Measurements from ENCODE around the gene CCDC13. TPM values are rescaled to one million over a fixed set of nuclear protein-coding genes. Genes with fewer than 3 reads are reported as not detected.

The CCDC13 gene
- total RNA-seq, 1 experiment from 2014 or later = 0.79 TPM

- TF ChIP-seq, protein P1, sequence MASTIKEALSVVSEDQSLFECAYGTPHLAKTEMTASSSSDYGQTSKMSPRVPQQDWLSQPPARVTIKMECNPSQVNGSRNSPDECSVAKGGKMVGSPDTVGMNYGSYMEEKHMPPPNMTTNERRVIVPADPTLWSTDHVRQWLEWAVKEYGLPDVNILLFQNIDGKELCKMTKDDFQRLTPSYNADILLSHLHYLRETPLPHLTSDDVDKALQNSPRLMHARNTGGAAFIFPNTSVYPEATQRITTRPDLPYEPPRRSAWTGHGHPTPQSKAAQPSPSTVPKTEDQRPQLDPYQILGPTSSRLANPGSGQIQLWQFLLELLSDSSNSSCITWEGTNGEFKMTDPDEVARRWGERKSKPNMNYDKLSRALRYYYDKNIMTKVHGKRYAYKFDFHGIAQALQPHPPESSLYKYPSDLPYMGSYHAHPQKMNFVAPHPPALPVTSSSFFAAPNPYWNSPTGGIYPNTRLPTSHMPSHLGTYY (CRISPR knock-in tag; IDR thresholded peaks at IDR 0.05) = no peak
- TF ChIP-seq CTCF (IDR thresholded peaks at IDR 0.05) = no peak
Observed at GRCh38 chr3:42747581-42747980, 25.5 kb downstream of the CCDC13 start (continued).

DNA sequence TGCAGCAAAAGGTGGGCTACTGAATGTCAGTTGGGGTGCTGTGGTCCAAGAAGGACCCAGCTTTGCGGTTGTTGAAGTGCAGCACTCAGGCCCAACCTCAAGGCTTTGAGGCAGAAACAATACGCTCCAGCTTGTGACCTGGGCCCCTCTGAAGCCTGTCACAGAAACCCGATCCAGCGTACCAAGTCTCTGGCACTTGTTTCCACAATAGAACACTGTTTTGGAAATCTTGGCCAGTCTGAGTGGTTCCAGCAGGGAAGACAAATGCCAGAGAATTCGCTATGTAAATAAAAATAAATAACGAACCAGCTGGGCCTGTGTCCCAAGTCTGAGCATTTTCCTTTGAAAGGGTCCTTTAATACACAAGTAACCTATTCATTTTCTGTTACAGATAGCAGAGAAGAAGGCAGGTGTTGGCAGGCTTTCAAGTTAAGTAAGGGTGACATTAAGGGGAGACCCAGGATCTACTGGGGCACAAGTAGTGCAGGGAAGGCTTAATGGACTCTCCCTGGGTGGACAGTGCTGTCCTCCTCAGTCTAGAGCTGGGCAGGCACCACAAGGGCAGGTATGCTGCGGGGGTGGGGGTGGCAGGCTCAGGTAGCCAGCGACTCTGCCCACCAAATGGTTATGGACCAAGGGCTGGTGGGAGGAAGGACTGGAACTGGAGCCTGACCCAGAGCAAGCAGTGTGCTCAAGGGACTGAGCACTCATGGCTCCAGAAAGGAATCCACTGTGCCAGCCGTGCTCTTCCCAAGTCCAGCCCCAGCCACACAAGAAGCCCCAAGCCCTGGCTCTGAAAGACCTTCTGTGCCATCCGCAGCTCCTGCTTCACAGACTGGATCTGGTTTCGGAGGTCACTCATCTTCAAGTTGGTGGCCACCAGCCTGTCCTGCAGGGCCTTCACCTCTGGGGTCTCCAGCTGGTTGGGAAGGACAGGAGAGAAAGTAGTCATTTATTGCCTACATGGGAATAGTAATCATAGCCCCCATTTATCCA lies 26.3 kb downstream of the CCDC13 start:
- POLR2A ChIA-PET = interaction anchor here (1.0 kb wide), 1 partner anchor 99 kb away, joined by 4 read pairs; no protein-coding TSS in a partner anchor

More for the DNA sequence above, 26.3 kb downstream of the CCDC13 start:
- Mint-ChIP-seq H3K4me1 (peaks cover 26% of the 10 kb centered on the region), H3K4me3 (no peak overlapping the region), H3K27me3 (ENCODE audit: low read depth) (no peaks in the 10 kb centered on the region), H3K27ac (no peak overlapping the region), H3K9me3 (no peaks in the 10 kb centered on the region), H3K36me3 (no peaks in the 10 kb centered on the region)
- no peak for ATAC-seq
- no peak for DNase-seq (ENCODE audit: low spot score)
- CTCF ChIA-PET = interaction anchor here (1.2 to 4.9 kb wide), 12 partner anchors 9 to 517 kb away, joined by 3 to 49 read pairs (median 18); no protein-coding TSS in a partner anchor
- TF ChIP-seq TP53 (CRISPR knock-in tag; IDR thresholded peaks at IDR 0.05) (no peak), E2F4 (CRISPR knock-in tag; IDR thresholded peaks at IDR 0.05; ENCODE audit: borderline replicate concordance, low read depth) (no peak), CBFB (CRISPR knock-in tag; IDR thresholded peaks at IDR 0.05; ENCODE audit: low read depth) (no peak), ELF4 (CRISPR knock-in tag; IDR thresholded peaks at IDR 0.05; ENCODE audit: low read depth) (no peak), NR1H2 (CRISPR knock-in tag; IDR thresholded peaks at IDR 0.05) (no peak), ZBTB21 (CRISPR knock-in tag; IDR thresholded peaks at IDR 0.05; ENCODE audit: borderline replicate concordance) (no peak), NFATC4 (CRISPR knock-in tag; IDR thresholded peaks at IDR 0.05) (no peak), NFYB (CRISPR knock-in tag; conservative IDR thresholded peaks at IDR 0.05; ENCODE audit: low read depth) (no peak), FOXJ3 (CRISPR knock-in tag; IDR thresholded peaks at IDR 0.05; ENCODE audit: borderline replicate concordance) (no peak), NFE2L1 (CRISPR knock-in tag; IDR thresholded peaks at IDR 0.05) (no peak), ZNF671 (CRISPR knock-in tag; IDR thresholded peaks at IDR 0.05) (no peak), FOXP1 (CRISPR knock-in tag; IDR thresholded peaks at IDR 0.05; ENCODE audit: borderline replicate concordance) (no peak), ATF3 (CRISPR knock-in tag; conservative IDR thresholded peaks at IDR 0.05) (no peak), FOXP4 (CRISPR knock-in tag; IDR thresholded peaks at IDR 0.05) (no peak), CREM (CRISPR knock-in tag; IDR thresholded peaks at IDR 0.05) (no peak), ZNF317 (CRISPR knock-in tag; IDR thresholded peaks at IDR 0.05; ENCODE audit: borderline replicate concordance, low read depth) (no peak)
- TF ChIP-seq, protein P2, sequence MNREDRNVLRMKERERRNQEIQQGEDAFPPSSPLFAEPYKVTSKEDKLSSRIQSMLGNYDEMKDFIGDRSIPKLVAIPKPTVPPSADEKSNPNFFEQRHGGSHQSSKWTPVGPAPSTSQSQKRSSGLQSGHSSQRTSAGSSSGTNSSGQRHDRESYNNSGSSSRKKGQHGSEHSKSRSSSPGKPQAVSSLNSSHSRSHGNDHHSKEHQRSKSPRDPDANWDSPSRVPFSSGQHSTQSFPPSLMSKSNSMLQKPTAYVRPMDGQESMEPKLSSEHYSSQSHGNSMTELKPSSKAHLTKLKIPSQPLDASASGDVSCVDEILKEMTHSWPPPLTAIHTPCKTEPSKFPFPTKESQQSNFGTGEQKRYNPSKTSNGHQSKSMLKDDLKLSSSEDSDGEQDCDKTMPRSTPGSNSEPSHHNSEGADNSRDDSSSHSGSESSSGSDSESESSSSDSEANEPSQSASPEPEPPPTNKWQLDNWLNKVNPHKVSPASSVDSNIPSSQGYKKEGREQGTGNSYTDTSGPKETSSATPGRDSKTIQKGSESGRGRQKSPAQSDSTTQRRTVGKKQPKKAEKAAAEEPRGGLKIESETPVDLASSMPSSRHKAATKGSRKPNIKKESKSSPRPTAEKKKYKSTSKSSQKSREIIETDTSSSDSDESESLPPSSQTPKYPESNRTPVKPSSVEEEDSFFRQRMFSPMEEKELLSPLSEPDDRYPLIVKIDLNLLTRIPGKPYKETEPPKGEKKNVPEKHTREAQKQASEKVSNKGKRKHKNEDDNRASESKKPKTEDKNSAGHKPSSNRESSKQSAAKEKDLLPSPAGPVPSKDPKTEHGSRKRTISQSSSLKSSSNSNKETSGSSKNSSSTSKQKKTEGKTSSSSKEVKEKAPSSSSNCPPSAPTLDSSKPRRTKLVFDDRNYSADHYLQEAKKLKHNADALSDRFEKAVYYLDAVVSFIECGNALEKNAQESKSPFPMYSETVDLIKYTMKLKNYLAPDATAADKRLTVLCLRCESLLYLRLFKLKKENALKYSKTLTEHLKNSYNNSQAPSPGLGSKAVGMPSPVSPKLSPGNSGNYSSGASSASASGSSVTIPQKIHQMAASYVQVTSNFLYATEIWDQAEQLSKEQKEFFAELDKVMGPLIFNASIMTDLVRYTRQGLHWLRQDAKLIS (CRISPR knock-in tag; IDR thresholded peaks at IDR 0.05; ENCODE audit: borderline replicate concordance) = no peak
- TF ChIP-seq, protein P3, sequence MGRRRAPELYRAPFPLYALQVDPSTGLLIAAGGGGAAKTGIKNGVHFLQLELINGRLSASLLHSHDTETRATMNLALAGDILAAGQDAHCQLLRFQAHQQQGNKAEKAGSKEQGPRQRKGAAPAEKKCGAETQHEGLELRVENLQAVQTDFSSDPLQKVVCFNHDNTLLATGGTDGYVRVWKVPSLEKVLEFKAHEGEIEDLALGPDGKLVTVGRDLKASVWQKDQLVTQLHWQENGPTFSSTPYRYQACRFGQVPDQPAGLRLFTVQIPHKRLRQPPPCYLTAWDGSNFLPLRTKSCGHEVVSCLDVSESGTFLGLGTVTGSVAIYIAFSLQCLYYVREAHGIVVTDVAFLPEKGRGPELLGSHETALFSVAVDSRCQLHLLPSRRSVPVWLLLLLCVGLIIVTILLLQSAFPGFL (CRISPR knock-in tag; IDR thresholded peaks at IDR 0.05; ENCODE audit: borderline replicate concordance) = no peak

Data from WTC11 (cell line).